Activated CD4-positive, alpha-beta T cell treated with anti-CD3 and anti-CD28 coated beads for 4 hours (primary cell): Measurements from ENCODE around the gene FASTKD2.
"Not testable (repeated sequence)": the region's sequence is repeated elsewhere in the genome, so short reads cannot be mapped to it uniquely, and the experiment has no call there.

ENCODE experiments used
- DNase-seq, 2 donors: peaks; one replicate each; pipeline ENCODE4 v3.0.0-alpha.2; 2020

The FASTKD2 gene

GRCh38 chr2:206792645-206793044 lies 27.2 kb downstream of the FASTKD2 start:
- DNase-seq = no peak

DNA sequence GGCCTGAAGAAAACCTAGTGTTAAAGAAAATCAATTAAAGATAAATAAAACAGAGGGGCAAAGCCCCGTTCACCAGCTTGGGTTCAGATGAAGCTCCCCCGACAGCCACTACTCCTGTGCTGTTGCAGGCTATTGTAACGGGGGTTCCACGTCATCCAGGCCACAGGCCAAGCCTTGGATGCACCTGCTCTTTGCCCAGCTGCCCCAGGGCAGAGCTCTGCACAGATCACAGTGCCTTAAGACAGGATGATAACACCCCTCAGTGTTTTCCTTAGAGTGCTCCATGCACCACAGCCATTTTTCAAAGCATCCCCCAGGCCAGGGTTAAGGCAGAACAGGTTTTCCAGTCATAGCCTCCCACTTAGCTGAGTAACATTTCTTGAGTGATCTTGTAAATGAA lies 32.0 kb downstream of the FASTKD2 start:
- DNase-seq = no peak

GRCh38 chr2:206798000-206798399 lies 32.6 kb downstream of the FASTKD2 start:
- no peak for DNase-seq

DNA sequence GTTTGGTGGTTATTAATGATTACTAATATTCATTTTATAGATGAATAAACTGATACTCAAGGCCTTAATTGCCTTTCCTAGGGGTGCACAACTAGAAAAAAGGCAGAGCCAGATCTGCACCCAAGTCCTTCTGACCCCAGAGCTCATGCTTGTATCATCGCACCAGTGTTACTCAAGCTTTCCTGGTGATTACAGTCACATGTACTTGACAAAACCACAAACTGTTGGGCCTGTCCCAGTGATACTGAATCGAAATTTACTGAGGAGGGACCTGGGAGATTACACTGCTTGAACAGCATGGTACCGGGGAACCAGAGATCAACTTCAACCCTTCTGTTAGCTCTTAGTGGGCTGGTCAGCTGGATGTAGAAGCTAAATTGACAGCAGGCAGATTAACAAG lies 33.7 kb downstream of the FASTKD2 start:
- DNase-seq = no peak

DNA sequence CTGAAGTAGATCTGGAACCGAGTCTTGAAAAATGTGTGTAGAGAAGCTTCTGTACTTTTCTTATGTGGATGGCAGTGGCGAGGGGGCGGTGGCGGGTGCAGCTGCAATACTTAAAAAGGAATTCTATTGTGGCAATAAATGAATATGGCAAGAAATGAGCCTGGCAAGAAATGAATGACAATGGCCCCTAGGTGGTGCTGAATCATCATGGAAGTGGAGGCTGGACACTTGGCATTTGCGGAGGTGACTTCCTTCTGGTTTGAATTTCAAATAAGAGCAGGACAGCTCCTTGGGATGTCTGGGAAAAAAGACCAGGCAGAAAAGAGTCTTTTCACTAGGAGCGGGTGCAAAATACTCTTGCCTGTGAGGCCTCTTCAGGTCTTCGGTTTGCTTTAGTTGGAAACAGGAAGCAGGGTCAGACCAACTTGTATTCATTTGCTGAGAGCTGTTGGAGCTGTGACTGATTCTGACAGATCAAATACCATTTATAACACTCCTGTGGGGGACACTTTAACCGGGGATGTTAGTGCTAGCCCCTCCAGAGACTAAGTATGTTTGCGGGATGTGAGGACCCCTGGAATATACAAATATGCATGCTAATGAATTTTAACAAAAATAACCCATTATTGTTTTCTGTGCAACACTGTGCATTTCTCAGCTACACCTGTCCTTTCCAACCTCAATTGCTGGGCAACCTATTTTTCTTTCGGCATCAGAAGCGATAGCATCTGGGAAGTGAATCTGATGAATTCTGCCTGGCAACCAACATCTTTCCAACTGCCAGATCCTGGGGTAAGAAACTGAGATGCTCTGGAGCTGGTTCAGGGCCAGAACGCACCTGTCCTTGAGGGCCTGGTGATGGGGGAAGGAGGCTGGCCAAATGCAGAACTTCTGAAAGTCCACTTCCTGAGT lies 35.4 kb downstream of the FASTKD2 start:
- DNase-seq = peak; percentile 23 to 36

DNA sequence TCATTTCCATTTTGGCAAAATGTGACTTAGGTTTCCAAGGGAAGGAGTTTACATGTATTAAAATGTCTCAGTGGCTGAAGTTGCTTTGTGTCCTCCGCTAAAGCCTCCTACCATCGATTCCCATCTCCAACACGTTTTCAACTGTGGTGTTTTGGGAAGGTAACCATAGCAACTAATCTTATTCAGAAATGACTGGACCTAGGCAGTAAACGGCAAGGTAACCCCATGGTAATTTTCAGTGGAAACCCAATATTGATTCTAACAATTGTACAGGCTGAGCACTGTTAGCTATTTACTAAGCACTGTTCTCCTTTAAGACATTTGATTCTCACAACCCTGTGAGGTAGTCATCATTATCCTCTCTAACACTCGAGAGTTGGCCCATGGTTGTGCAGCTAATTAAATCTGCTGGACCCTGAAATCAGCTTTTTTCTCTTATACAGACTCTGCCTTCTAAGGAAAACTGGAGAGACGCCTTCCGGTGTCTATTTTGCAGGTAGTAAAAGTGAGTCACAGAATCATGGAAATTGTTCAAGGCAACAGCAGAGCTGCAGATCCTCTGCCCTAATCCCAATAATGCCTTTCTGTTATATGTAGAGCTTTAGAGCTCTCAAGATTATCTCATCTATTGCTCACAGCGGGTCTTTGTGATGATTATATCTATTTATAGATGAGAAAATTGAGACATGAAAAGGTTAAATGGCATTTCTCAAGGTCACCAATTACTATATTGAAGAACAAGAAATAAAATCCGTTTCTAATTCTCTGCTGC lies 36.2 kb downstream of the FASTKD2 start:
- no peak for DNase-seq

DNA sequence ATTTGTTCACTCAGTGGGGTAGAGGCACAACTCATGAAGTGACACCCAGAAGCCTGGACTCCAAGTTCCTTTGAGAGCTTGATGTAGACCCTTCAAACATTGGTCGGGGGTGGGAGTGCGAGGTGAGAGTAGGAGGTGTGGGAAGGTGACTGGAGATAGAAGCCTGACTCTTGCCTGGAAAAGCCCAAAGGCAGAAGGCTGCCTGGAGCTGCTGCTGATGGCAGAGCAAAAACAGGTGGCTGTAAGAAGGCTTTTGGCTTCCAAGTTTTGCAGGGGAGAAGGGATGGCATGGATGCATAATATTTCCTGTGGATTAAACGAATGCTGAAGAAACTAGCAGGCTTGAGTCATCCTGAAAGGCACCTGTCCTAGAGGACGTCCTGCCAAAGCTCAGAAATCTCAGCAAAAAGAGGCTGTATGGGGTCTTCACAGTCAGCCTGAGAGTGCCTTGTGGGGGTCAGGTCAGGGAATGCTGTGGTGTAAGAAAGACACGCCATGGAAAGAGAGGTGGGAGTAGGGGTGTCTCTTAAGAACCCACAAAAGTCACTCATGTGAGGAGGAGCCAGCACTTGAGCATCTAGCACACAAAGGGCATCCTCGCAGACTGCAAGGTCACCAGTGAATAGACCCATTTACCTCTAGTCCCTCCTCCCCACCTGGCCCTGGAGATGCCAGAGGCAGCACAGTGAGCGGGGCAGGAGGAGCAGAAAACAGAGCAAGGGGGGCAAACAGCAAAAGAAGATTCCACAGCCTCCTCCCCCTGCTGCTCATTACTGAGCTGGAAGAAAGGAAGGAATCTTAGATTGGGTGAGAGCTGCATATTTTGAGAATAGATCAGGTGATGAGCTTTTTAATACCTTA lies 37.5 kb downstream of the FASTKD2 start:
- DNase-seq = no peak

DNA sequence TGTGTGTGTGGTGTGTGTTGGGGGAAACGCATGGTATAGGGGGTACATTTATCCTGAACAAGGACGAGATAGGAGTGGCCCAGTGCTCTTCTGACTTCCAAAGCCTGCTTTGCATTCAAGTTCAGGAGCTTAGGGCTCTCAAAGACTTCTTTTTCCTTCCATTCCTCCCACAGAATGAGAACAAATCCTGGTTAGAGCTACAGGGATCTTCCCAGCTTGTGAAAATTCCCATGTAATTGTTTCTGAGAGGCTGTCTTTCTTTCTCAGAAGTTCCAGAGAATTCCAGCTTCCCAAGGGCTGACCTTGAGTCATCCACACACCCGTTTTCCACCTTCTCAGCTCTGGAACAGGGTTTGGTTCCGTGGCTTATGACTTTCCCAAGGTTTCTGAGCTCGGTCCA lies 38.9 kb downstream of the FASTKD2 start:
- no peak for DNase-seq

DNA sequence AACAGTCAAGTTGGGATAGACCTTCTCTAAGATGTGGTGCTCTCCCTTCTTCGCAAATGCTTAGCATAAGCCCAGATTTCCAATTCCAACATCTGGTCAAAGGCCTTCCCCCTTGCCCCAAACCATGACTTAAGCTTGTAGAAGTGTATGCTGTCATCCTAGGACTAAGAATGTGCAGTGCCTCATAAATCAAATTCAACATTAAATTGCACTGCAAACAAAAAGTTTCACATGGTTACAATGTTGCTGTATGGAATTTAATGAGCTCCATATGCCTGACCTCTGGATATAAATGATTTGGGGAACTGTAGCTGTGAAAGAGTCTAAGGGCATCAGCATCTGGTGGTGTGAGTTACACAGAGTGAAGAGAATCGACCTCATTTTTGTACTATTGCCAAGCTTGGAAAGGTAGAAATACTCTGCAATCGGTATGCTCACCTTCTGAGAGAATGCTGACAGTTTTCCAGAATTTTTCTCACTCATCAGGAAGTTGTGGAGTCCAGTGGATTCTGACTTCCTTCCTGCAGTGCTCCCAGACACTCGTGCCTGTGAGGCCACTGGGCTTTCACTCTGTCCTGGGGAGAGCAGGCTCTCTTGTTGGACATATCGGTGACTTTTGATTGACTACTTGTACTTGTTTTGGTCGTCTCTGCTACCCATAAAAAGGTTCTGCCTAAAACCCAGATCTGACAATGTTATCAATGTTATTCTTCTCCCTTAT lies 40.6 kb downstream of the FASTKD2 start:
- no peak for DNase-seq

- not testable (repeated sequence) for DNase-seq
Observed at GRCh38 chr2:206807624-206808023, 42.2 kb downstream of the FASTKD2 start.

DNA sequence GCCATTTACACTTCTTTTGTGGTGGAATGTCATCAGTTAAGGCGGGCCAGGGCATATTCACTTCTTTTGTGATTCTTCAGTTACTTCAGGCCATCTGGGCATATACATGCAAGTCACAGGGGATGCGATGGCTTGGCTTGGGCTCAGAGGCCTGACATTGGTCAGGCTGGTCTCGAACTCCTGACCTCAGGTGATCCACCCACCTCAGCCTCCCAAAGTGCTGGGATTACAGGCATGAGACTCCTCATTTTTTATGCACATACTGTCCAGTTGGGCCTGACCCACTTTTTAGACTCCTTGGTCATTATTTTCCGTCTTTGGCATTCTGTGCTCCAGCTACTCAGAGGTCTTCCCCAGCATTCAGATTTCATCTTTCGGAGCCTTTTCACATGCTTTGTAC lies 47.1 kb downstream of the FASTKD2 start:
- DNase-seq = not testable (repeated sequence)

GRCh38 chr2:206814498-206814897 lies 49.1 kb downstream of the FASTKD2 start:
- DNase-seq = no peak

- no peak for DNase-seq
Observed at GRCh38 chr2:206820807-206821206, 55.4 kb downstream of the FASTKD2 start.

DNA sequence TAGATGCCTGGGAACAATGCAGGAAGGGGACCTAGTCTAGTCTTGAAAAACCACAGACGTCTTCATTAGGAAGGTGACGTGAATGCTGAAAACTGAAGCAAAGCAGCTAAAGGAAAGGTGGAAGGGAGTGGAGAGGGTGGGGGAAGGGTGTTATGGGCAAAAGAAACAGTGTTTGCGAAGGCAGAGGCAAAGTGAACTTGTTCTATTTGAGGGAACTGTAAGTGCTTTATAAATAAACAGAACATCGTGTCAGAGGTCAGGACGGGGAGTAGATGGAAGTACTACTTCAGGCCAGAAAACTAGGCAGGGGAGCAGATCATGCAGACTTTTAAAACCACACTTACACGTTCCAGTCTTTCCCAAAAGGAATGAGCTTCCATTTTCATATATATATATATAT lies 57.8 kb downstream of the FASTKD2 start:
- no peak for DNase-seq

GRCh38 chr2:206824087-206824618 lies 58.7 kb downstream of the FASTKD2 start:
- no peak for DNase-seq

GRCh38 chr2:206824993-206825392 lies 59.6 kb downstream of the FASTKD2 start:
- DNase-seq = no peak

- DNase-seq = no peak
Observed at GRCh38 chr2:206831442-206831995, 66.1 kb downstream of the FASTKD2 start.

DNA sequence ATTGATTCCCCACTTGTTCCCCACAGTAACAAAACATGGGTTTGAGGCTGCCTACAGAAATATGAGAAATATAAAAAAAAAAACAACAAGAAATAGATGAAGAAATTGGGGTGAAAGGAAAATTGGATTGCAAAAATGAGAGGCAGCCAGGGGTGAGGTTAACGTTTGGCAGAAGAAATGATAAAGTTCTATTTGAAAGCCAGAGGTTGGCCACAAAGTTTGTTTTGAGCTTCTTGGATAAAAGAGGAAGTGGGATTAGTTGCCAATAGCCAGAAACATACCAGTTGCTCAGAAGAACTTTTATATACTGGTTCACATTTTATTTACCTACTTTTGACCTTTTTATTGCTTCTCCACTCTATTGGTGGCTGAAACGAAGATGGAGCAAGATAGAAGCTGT lies 67.5 kb downstream of the FASTKD2 start:
- DNase-seq = no peak

GRCh38 chr2:206833291-206833690 lies 67.9 kb downstream of the FASTKD2 start:
- DNase-seq = no peak

DNA sequence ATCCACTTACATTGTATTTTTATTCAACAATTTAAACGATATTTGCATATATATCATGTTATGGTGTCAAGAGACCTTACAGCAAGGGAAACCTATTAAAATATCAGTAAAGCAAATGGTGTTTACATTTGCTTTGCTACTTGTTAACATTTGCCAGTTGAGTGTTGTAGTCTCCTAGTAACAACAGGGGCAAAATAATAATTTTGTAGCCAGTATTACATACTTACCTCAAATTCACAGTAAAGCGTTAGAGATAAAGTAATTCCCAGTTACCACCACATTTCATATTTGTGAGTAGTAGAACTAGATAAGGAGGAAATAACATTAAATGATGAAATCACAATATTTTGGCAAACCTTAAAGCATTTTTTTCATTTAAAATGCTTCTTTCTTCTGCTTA lies 71.3 kb downstream of the FASTKD2 start:
- no peak for DNase-seq

DNA sequence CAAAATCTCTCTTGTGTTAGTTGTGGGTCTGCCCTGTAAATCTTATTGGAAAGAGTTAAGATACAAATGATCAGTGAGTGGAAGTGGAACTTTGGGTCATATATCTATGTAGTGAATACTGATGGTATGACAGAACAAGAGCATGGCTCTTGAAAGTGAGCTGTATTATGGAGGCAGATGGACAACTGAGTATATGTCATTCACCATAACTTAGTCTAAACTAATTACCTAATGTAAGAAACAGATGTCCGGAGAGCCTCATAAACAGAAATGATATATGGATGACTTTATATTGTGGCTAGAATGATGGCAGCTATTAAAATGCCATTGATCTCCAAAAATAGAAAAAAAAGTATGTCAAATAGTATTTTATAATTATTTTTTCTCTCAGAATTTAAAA lies 72.4 kb downstream of the FASTKD2 start:
- no peak for DNase-seq

GRCh38 chr2:206838690-206839089 lies 73.3 kb downstream of the FASTKD2 start:
- DNase-seq = no peak
